ENCODE measurements around the gene GCHFR.

The GCHFR gene

DNA sequence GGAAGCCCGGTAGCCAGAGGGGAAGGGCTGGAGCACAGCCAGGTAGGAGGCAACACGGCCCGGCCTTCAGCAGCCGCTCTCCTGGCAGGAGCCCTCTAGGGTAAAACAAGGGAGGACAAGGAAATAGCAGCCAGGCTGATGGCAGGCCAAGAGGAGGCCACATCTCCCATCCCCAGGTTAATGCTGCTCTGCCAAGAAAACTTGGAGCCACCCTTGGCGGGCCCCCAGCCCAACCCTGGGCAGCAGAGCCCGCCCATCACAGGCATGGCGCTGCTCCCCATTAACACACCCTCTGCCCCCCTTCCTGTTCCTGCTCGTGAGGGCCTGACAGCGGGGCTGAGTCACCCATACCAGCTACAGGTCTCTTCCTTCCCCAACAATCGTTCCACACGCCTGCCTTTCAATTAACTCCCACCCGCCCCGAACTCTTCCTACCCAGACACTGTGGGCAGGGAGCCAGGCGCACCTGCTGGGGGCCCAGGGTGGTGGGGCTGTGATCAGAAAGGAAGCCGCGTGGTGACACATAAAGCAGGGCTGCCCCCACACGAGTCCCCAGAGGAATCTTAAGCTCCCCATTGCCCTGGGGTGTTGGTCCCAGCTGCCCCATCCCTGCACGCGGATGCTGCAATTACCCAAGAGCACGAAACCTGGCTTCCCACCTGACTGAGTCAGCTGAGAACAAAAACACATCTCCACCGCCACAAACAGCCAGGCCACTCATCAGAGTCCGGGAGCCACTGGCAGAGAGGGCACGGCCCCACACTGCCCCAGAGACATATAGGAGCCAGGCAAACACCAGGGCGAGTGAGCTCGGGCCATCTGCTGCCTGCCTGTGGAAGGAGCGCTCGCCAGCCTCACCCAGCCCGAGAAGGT is 5.6 kb downstream of the GCHFR start, which contains the start of gene C15orf62 (continued):
- TF ChIP-seq, protein P1, sequence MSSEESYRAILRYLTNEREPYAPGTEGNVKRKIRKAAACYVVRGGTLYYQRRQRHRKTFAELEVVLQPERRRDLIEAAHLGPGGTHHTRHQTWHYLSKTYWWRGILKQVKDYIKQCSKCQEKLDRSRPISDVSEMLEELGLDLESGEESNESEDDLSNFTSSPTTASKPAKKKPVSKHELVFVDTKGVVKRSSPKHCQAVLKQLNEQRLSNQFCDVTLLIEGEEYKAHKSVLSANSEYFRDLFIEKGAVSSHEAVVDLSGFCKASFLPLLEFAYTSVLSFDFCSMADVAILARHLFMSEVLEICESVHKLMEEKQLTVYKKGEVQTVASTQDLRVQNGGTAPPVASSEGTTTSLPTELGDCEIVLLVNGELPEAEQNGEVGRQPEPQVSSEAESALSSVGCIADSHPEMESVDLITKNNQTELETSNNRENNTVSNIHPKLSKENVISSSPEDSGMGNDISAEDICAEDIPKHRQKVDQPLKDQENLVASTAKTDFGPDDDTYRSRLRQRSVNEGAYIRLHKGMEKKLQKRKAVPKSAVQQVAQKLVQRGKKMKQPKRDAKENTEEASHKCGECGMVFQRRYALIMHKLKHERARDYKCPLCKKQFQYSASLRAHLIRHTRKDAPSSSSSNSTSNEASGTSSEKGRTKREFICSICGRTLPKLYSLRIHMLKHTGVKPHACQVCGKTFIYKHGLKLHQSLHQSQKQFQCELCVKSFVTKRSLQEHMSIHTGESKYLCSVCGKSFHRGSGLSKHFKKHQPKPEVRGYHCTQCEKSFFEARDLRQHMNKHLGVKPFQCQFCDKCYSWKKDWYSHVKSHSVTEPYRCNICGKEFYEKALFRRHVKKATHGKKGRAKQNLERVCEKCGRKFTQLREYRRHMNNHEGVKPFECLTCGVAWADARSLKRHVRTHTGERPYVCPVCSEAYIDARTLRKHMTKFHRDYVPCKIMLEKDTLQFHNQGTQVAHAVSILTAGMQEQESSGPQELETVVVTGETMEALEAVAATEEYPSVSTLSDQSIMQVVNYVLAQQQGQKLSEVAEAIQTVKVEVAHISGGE (tag by site-specific recombination; conservative IDR thresholded peaks at IDR 0.05; ENCODE audit: low read depth): no peak
- TF ChIP-seq PRDM2 (tag by site-specific recombination; IDR thresholded peaks at IDR 0.05; ENCODE audit: borderline replicate concordance) (no peak), ZNF626 (tag by site-specific recombination; IDR thresholded peaks at IDR 0.05) (no peak), ZNF660 (tag by site-specific recombination; IDR thresholded peaks at IDR 0.05) (0 out of 2 replicates have a peak, but pooled peaks have one; percentile 53), ZNF670 (tag by site-specific recombination; IDR thresholded peaks at IDR 0.05; ENCODE audit: low read depth) (no peak), ZFHX2 (tag by site-specific recombination; conservative IDR thresholded peaks at IDR 0.05) (peak; percentile 93), ZNF624 (tag by site-specific recombination; IDR thresholded peaks at IDR 0.05) (no peak), YY2 (tag by site-specific recombination; IDR thresholded peaks at IDR 0.05) (no peak), ZNF391 (tag by site-specific recombination; IDR thresholded peaks at IDR 0.05; ENCODE audit: borderline replicate concordance, low read depth) (no peak)

GRCh38 chr15:40770147-40770721 is 6.4 kb downstream of the GCHFR start:
- POLR2A ChIA-PET: interaction anchor here (0.8 kb wide), 1 partner anchor 37 kb away, joined by 3 read pairs; the partner anchor contains the start of genes DNAJC17 and ZFYVE19
- H3K4me3 ChIP-seq (ENCODE audit: low read depth, low read length): no peak overlapping the region
- H3K4me1 ChIP-seq (ENCODE audit: control insufficient read depth, insufficient read depth, low read length): peaks cover 25% of the 10 kb centered on the region
- no peak for TF ChIP-seq ZBTB7A (tag by site-specific recombination; IDR thresholded peaks at IDR 0.05; ENCODE audit: low read depth)
- no peak for TF ChIP-seq SP7 (tag by site-specific recombination; IDR thresholded peaks at IDR 0.05)
- TF ChIP-seq IKZF3 (tag by site-specific recombination; IDR thresholded peaks at IDR 0.05): 0 out of 2 replicates have a peak, but pooled peaks have one; percentile 33
- TF ChIP-seq ZNF558 (tag by site-specific recombination; IDR thresholded peaks at IDR 0.05): no peak
- no peak for TF ChIP-seq ZNF239 (tag by site-specific recombination; IDR thresholded peaks at IDR 0.05)
- TF ChIP-seq ZIC2 (tag by site-specific recombination; IDR thresholded peaks at IDR 0.05): peak; percentile 90
- no peak for TF ChIP-seq ZNF521 (tag by site-specific recombination; IDR thresholded peaks at IDR 0.05)
- TF ChIP-seq ZNF600 (tag by site-specific recombination; IDR thresholded peaks at IDR 0.05): peak; percentile 58; the same call in 1 of the 2 replicates
- peak; percentile 70 for TF ChIP-seq GLIS1 (tag by site-specific recombination; IDR thresholded peaks at IDR 0.05)
- TF ChIP-seq, protein P2, sequence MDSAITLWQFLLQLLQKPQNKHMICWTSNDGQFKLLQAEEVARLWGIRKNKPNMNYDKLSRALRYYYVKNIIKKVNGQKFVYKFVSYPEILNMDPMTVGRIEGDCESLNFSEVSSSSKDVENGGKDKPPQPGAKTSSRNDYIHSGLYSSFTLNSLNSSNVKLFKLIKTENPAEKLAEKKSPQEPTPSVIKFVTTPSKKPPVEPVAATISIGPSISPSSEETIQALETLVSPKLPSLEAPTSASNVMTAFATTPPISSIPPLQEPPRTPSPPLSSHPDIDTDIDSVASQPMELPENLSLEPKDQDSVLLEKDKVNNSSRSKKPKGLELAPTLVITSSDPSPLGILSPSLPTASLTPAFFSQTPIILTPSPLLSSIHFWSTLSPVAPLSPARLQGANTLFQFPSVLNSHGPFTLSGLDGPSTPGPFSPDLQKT (IDR thresholded peaks at IDR 0.05; ENCODE audit: borderline replicate concordance, low read depth, low read length): no peak
- no peaks in the 10 kb centered on the region for H3K9me3 ChIP-seq (ENCODE audit: control insufficient read depth, insufficient read depth, low read depth, low read length)
- peaks cover 0 to 34% of the 10 kb centered on the region in 2 experiments; a peak in 1 of 3 replicates for H3K36me3 ChIP-seq (ENCODE audit: control insufficient read depth in 2 of 2, insufficient read depth in 1 of 2, low read length in 2 of 2)
- H3K27ac ChIP-seq (ENCODE audit: extremely low read depth, low read depth, low read length): peak overlapping the region; percentile 58
- CTCF ChIA-PET: interaction anchor here (0.8 to 3.1 kb wide), 3 partner anchors 12 to 23 kb away, joined by 3 to 10 read pairs (median 5); no protein-coding TSS in a partner anchor

Measured in HEK293 (cell line).